Activated CD8-positive, alpha-beta memory T cell treated with anti-CD3 and anti-CD28 coated beads, Interleukin-2, amount 50 U/mL, for 24 hours (primary cell): ENCODE data around the gene RWDD3.

ENCODE experiments used
- DNase-seq: peaks from one replicate; pipeline ENCODE4 v3.0.0-alpha.2; 2020; ENCODE audit errors: extremely low read depth

Gene RWDD3

DNA sequence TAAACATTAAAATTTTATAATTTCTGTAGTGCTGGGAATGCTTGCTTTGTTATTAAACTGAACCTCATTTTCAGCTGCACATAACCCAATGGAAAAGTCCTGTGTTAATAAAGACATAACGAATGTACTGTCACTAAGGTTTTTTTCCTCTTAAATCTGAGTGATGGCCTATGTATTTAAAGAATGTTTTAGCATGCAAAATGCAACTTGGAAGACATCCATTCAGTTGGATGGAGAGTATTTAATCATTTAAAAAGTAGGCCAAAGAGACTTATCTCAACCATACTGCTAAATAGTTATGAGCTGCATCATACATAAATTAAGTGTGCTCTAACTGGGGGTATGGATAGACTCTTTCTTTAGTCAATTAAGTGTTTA is 48.5 kb downstream of the RWDD3 start:
- no peak for DNase-seq

DNA sequence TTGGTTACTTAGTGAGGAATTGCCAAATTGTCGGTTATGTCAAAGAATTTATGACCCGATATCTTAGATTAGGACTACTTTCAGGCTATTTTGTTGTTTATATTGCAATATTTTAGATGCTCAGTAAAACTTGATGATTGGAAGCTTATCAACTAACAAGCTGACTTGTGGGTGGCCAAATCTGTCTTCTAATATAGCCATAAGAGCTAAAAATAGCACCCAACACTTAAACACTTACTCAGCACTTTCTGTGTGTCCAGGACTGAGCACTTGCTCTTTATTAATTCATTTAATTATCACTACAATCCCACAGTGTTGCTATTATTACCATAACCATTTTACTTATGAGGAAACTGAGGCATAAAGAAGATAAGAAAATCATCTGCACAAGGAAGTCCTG is 50.4 kb downstream of the RWDD3 start:
- DNase-seq, result no peak

DNA sequence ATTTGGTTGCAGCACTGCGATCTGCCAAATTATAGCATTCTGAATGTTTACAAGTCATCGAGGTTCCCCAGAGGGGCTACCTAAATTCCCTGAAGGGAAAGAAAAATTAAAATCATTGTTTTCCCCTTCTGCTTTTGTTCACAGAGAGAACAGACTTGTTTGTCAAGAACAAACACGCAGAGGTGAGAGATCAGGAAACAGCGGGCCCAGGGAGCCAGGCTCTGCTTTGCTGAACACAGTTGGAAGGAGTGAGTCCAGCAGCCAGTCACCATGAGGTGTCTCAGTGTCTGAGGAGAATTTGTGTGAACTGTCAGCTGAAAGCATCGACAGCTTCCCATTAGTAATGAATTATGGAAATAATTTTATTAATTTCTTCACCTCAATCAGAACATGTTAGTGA is 52.5 kb downstream of the RWDD3 start:
- no peak for DNase-seq

DNA sequence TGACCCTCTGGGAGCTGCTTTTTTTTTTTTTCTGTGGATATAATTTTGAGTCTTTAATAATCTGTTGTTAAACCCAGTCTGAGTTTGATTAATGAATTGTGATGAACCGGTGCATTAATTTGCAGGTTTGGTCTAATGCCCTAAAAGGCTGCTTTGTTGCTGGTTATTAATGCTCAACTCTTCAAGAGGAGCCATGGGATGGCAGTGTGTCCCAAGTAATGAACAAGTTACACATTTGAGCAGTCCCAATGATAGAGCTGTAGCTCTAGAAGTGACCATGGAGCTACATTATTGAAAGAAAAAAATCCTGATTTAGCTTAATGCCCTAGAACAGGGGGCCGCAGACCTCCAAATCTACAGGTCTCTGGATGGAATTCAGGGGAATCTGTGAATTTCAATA is 53.1 kb downstream of the RWDD3 start:
- no peak for DNase-seq

DNA sequence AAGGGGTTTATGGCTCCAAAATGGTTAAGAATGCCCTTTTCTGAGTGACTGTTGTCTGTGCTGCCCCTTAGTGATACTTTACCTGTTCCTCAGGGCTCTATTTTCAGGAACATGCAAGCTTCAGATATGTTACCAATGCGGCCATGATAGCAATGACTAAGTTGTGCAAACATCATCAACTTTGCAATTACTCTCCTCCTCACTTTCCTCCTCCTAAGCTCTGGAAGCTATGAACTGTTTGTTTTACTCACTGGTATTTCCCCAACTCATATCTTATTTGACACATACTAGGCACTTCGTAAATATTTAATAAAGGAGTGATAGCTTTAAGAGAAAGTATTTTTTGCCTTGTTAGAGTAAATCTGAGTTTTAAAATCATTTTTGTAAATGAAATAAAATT is 53.8 kb downstream of the RWDD3 start:
- no peak for DNase-seq
